ENCODE results near the gene EML1. TPM values are rescaled to one million over a fixed set of nuclear protein-coding genes. Genes with fewer than 3 reads are reported as not detected.

EML1 gene
- total RNA-seq, 3 donors from 2014 or later (not counting 1 experiment from before 2014, with no cell fraction given) = not detected

DNA sequence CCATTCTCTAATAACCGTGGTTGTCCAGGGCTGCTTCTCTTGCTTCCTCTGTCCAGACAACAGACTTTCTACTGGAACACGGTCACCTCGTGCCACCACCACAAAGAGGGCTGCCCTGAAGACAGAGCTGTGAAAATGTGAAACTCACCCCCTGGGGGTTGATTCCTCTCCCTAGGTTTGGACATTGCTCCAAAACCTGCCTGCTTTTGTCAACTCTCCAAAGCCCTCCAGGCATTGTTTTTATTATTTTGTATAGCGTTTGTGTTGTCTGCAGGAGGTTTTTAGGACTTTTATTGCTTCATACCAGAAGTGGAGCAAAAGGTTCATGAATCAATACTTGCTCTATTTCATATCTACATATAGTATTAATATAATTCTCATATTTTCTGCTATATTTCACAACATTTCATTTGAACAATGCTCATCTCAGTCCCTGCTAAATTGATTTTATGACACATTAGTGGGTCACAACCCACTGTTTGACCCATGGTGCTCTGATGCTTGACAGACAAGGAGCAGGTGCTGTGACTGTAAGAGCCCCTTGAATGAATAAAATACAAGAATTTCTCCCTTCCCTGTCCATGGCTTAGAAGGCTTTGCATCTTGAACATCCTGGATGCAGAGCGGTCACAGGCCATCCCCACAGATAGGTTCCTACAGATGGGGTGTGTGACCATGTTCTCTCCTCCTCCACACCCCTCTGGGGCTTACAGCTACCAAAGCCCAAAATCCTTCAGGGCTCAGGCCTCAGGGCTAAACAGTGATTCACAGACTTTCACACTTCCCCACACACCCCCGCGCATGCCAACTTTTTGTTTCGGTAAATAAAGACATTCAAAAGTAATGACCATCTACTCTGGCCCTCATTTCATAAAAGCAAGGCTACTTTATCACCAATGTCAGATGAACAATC, 20.6 kb upstream of the EML1 start:
- WGBS (ENCODE audit: insufficient coverage) = 90% methylated on average over 7 of the region's 8 CpGs

DNA sequence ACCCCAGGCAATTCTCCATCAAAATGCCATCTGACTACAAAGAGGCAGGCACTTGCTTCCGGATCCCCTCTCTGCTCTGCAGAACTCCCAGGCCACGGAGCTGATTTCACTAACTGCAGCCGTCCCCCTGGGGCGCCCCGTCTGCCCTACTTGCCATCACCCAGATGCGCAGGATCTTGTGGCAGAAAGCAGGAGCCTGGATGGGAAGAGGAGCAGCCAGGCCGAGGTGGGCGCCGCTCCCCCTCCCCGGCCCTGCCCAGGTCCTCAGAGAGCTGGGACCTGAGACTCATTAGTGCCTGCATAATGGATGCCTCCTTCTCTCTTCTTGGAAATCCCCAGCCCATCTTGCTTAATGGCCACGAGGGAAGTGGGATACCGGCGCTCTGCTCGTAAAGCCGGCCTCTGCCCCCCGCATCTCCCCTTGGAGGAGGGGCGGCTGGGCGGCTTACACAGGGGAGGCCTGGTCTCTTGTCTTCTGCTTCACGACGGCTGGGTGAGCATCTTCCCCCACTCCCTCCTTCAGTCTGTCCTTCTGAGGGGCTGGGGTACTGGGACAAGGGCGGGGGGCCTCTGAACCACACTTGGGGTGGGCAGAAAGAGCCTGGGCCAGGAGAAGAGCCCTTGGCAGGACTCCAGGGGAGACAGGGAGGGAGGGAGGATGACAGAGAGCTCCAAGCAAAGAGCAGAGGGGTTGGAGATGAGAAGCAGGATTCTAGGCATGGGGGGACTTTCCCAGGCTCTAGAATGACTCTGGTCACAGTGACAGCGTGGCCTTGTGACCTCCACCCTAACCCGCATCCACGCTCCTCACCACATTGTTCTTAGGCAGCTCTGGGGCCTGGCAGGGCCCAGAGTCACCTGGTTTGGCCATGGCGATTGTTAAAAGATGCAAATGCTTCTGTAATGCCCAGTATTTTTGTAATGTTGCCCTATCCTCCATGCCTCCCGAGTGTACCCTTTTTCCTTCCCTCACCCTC, 19.4 kb upstream of the EML1 start:
- WGBS (ENCODE audit: insufficient coverage) = 87% methylated on average over 25 of the region's 26 CpGs
- H3K27me3 ChIP-seq (ENCODE audit: control insufficient read depth, insufficient read depth, low read length) = no peaks in the 10 kb centered on the region
- no peak overlapping the region for H3K4me3 ChIP-seq (ENCODE audit: low read length)
- H3K9me3 ChIP-seq (ENCODE audit: control insufficient read depth, insufficient read depth, low read length) = no peaks in the 10 kb centered on the region
- ATAC-seq (no peak), DNase-seq (no peak)
- Mint-ChIP-seq H3K27me3 (ENCODE audit: low read depth in 2 of 2) (peaks cover 25 to 39% of the 10 kb centered on the region in 2 donors), H3K9me3 (no peaks in the 10 kb centered on the region), H3K4me1 (no peaks in the 10 kb centered on the region), H3K27ac (no peak overlapping the region), H3K36me3 (no peaks in the 10 kb centered on the region), H3K4me3 (no peak overlapping the region)
- intact Hi-C loops (cut with micrococcal nuclease) = no loop called here
- H3K27ac ChIP-seq (ENCODE audit: low read length) = no peak overlapping the region
- no peaks in the 10 kb centered on the region for H3K4me1 ChIP-seq (ENCODE audit: control insufficient read depth, insufficient read depth, low read length)
- TF ChIP-seq, protein P1, sequence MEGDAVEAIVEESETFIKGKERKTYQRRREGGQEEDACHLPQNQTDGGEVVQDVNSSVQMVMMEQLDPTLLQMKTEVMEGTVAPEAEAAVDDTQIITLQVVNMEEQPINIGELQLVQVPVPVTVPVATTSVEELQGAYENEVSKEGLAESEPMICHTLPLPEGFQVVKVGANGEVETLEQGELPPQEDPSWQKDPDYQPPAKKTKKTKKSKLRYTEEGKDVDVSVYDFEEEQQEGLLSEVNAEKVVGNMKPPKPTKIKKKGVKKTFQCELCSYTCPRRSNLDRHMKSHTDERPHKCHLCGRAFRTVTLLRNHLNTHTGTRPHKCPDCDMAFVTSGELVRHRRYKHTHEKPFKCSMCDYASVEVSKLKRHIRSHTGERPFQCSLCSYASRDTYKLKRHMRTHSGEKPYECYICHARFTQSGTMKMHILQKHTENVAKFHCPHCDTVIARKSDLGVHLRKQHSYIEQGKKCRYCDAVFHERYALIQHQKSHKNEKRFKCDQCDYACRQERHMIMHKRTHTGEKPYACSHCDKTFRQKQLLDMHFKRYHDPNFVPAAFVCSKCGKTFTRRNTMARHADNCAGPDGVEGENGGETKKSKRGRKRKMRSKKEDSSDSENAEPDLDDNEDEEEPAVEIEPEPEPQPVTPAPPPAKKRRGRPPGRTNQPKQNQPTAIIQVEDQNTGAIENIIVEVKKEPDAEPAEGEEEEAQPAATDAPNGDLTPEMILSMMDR (IDR thresholded peaks at IDR 0.05) = no peak
- no peaks in the 10 kb centered on the region for H3K36me3 ChIP-seq (ENCODE audit: control insufficient read depth, insufficient read depth, low read length)

More for the DNA sequence above, 20.6 kb upstream of the EML1 start:
- Mint-ChIP-seq H3K27me3 (ENCODE audit: low read depth in 2 of 2) (peaks cover 19 to 27% of the 10 kb centered on the region in 2 donors), H3K9me3 (no peaks in the 10 kb centered on the region), H3K4me1 (no peaks in the 10 kb centered on the region), H3K4me3 (no peak overlapping the region), H3K36me3 (no peaks in the 10 kb centered on the region), H3K27ac (no peak overlapping the region)
- Histone ChIP-seq H3K4me3 (ENCODE audit: low read length) (no peak overlapping the region), H3K4me1 (ENCODE audit: control insufficient read depth, insufficient read depth, low read length) (no peaks in the 10 kb centered on the region), H3K27ac (ENCODE audit: low read length) (no peak overlapping the region), H3K36me3 (ENCODE audit: control insufficient read depth, insufficient read depth, low read length) (no peaks in the 10 kb centered on the region), H3K27me3 (ENCODE audit: control insufficient read depth, insufficient read depth, low read length) (no peaks in the 10 kb centered on the region), H3K9me3 (ENCODE audit: control insufficient read depth, insufficient read depth, low read length) (no peaks in the 10 kb centered on the region)
- ATAC-seq (no peak), DNase-seq (no peak)
- intact Hi-C loops (cut with micrococcal nuclease) = no loop called here
- TF ChIP-seq, protein P1 (IDR thresholded peaks at IDR 0.05) = no peak

DNA sequence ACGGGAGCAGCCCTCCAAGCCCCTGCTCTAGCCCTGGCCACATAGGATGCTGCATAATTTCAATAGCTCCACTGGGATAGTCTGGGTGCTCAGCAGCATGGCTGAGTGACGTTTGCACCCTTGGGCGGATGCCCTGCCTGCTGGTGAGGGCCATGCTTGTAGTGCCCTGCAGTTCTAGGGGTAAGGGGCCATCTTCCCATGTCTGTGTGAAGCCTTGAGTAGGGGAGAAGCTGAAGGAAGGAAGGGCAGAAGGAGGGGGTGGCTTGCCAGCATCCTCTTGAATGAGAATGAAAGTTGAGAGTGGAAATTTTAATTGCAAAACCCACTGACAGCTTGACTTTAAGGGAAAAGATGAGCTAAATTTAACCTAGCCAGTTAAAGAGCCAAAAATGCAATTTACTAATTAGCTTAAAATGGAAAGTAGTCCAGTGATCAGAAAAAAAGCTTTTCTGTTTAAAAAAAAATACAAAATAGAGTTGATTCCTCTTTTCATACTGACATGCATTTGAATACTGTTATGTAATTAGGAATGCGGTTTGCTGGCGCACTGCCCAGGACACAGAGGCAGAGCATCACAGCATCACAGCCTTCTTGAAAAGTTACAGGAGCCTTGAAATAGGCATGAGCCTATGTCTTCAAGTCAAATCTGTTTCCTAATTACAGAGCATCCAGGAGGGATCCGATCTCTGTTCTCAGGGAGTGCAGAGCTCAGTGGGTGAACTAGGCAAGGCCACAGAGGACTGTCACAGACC, 18.5 kb upstream of the EML1 start:
- Mint-ChIP-seq H3K36me3 (no peaks in the 10 kb centered on the region), H3K27ac (no peak overlapping the region), H3K9me3 (no peaks in the 10 kb centered on the region), H3K27me3 (ENCODE audit: low read depth in 2 of 2) (peaks cover 25 to 48% of the 10 kb centered on the region in 2 donors), H3K4me3 (no peak overlapping the region), H3K4me1 (no peaks in the 10 kb centered on the region)
- Histone ChIP-seq H3K27me3 (ENCODE audit: control insufficient read depth, insufficient read depth, low read length) (no peaks in the 10 kb centered on the region), H3K9me3 (ENCODE audit: control insufficient read depth, insufficient read depth, low read length) (no peaks in the 10 kb centered on the region), H3K4me3 (ENCODE audit: low read length) (no peak overlapping the region), H3K36me3 (ENCODE audit: control insufficient read depth, insufficient read depth, low read length) (no peaks in the 10 kb centered on the region), H3K4me1 (ENCODE audit: control insufficient read depth, insufficient read depth, low read length) (no peaks in the 10 kb centered on the region), H3K27ac (ENCODE audit: low read length) (no peak overlapping the region)
- TF ChIP-seq, protein P1 (IDR thresholded peaks at IDR 0.05) = no peak
- ATAC-seq (no peak), DNase-seq (no peak)
- 59% methylated on average over 6 of the region's 6 CpGs for WGBS (ENCODE audit: insufficient coverage)
- intact Hi-C loops (cut with micrococcal nuclease) = no loop called here

All from natural killer cell (primary cell).